Measurements from ENCODE around the gene ANO3. TPM values are rescaled to one million over a fixed set of nuclear protein-coding genes. Genes with fewer than 3 reads are reported as not detected.

ANO3 gene
- total and polyA plus RNA-seq, 2 of the 4 experiments (the other 2 are of a cell fraction) = 0.02 to 0.18 TPM

GRCh38 chr11:26537341-26537740 lies 205.4 kb downstream of the ANO3 start:
- Histone ChIP-seq H4K5ac (ENCODE audit: low read depth, low read length) (no peak overlapping the region), H4K8ac (ENCODE audit: low read depth in 2 of 2, low read length in 2 of 2) (no peak overlapping the region), H3K18ac (ENCODE audit: low read depth, low read length) (no peak overlapping the region), H3K14ac (replicated peaks; ENCODE audit: low read depth, low read length) (no peak overlapping the region), H3K4me3 (ENCODE audit: insufficient read depth, low read depth, low read length) (no peak overlapping the region), H3K9me3 (ENCODE audit: control insufficient read depth, insufficient read depth, low read length) (no peaks in the 10 kb centered on the region), H3K27ac (ENCODE audit: insufficient read depth, low read length) (no peak overlapping the region), H3K27me3 (ENCODE audit: control insufficient read depth, insufficient read depth, low read length) (no peaks in the 10 kb centered on the region), H3K4me1 (ENCODE audit: control insufficient read depth, insufficient read depth, low read length) (no peaks in the 10 kb centered on the region), H3K23ac (ENCODE audit: low read depth, low read length) (no peak overlapping the region), H2BK5ac (ENCODE audit: low read depth, low read length, poor library complexity, severe bottlenecking) (no peak overlapping the region), H4K20me1 (ENCODE audit: insufficient read depth, low read length) (no peaks in the 10 kb centered on the region), H2AK5ac (ENCODE audit: low read depth, low read length) (no peak overlapping the region), H3K4ac (ENCODE audit: low read depth, low read length) (no peak overlapping the region), H3K36me3 (ENCODE audit: control insufficient read depth, insufficient read depth, low read length) (no peaks in the 10 kb centered on the region), H3K9me1 (ENCODE audit: insufficient read depth, low read length) (no peaks in the 10 kb centered on the region), H3K9ac (ENCODE audit: low read depth, low read length) (no peak overlapping the region), H2AFZ (replicated peaks; ENCODE audit: low read length, poor library complexity) (no peak overlapping the region), H4K91ac (ENCODE audit: insufficient read depth, low read depth, low read length) (no peak overlapping the region), H2BK120ac (ENCODE audit: low read depth, low read length) (no peak overlapping the region), H3K79me1 (ENCODE audit: low read depth in 1 of 2, low read length in 2 of 2) (no peaks in the 10 kb centered on the region), H3K4me2 (ENCODE audit: low read depth, low read length) (no peak overlapping the region), H2BK15ac (ENCODE audit: low read depth, low read length) (no peak overlapping the region), H3K56ac (ENCODE audit: extremely low read depth, insufficient read depth, low read length) (no peak overlapping the region), H2BK20ac (ENCODE audit: low read depth, low read length) (no peak overlapping the region), H2AK9ac (replicated peaks; ENCODE audit: low read depth, low read length, poor library complexity) (no peak overlapping the region)
- ChIA-PET POLR2A (ENCODE audit: unreplicated experiment) (no interaction called here), CTCF (no interaction called here)
- TF ChIP-seq, protein P1, sequence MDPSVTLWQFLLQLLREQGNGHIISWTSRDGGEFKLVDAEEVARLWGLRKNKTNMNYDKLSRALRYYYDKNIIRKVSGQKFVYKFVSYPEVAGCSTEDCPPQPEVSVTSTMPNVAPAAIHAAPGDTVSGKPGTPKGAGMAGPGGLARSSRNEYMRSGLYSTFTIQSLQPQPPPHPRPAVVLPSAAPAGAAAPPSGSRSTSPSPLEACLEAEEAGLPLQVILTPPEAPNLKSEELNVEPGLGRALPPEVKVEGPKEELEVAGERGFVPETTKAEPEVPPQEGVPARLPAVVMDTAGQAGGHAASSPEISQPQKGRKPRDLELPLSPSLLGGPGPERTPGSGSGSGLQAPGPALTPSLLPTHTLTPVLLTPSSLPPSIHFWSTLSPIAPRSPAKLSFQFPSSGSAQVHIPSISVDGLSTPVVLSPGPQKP (IDR thresholded peaks at IDR 0.05; ENCODE audit: borderline replicate concordance, low read depth, low read length) = no peak
- TF ChIP-seq, protein P2, sequence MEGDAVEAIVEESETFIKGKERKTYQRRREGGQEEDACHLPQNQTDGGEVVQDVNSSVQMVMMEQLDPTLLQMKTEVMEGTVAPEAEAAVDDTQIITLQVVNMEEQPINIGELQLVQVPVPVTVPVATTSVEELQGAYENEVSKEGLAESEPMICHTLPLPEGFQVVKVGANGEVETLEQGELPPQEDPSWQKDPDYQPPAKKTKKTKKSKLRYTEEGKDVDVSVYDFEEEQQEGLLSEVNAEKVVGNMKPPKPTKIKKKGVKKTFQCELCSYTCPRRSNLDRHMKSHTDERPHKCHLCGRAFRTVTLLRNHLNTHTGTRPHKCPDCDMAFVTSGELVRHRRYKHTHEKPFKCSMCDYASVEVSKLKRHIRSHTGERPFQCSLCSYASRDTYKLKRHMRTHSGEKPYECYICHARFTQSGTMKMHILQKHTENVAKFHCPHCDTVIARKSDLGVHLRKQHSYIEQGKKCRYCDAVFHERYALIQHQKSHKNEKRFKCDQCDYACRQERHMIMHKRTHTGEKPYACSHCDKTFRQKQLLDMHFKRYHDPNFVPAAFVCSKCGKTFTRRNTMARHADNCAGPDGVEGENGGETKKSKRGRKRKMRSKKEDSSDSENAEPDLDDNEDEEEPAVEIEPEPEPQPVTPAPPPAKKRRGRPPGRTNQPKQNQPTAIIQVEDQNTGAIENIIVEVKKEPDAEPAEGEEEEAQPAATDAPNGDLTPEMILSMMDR (conservative IDR thresholded peaks at IDR 0.05; ENCODE audit: low read depth, low read length) = no peak
- TF ChIP-seq BHLHE40 (IDR thresholded peaks at IDR 0.05; ENCODE audit: low read depth, low read length) = no peak
- no peak for TF ChIP-seq RAD21 (IDR thresholded peaks at IDR 0.05; ENCODE audit: low read length)
- no peak for TF ChIP-seq POLR2A (IDR thresholded peaks at IDR 0.05; ENCODE audit: low read depth, low read length)
- TF ChIP-seq MAZ (IDR thresholded peaks at IDR 0.05; ENCODE audit: borderline replicate concordance, low read depth, low read length) = no peak
- no peak for TF ChIP-seq SMC3 (IDR thresholded peaks at IDR 0.05; ENCODE audit: low read depth, low read length)
- no peak for TF ChIP-seq MXI1 (IDR thresholded peaks at IDR 0.05; ENCODE audit: borderline replicate concordance, low read depth, low read length)
- no peak for TF ChIP-seq CHD1 (IDR thresholded peaks at IDR 0.05; ENCODE audit: low read depth, low read length)
- TF ChIP-seq NFE2L2 (IDR thresholded peaks at IDR 0.05; ENCODE audit: low read depth, low read length) = no peak
- 90% methylated on average over 2 of the region's 4 CpGs; no CpG with 5 or more reads in 1 of the 2 experiments for WGBS, 2 experiments (ENCODE audit: extremely low coverage in 2 of 2, insufficient read length in 1 of 2)
- intact Hi-C loops (cut with micrococcal nuclease) (no loop called here), dilution Hi-C loops (cut with HindIII; ENCODE audit: low sequenced_read_pairs, unreplicated experiment) (no loop called here), in situ Hi-C loops (cut with MboI; ENCODE audit: low sequenced_read_pairs) (no loop called here)
- DNase-seq (no peak), ATAC-seq (ENCODE audit: low read depth) (no peak)
- no TSS peak for BruUV-seq (replicated peaks)
